Skin of body (tissue), 3 donors: Measurements from ENCODE around the gene WDR5B. TPM values are rescaled to one million over a fixed set of nuclear protein-coding genes. Genes with fewer than 3 reads are reported as not detected.
"Not testable (repeated sequence)": the region's sequence is repeated elsewhere in the genome, so short reads cannot be mapped to it uniquely, and the experiment has no call there.

Experiments used
- DNase-seq: peaks from one replicate; lab custom pipeline; 2025; lab: John Stamatoyannopoulos, UW
- small RNA-seq: library from RNA; depleted of rRNA; stranded (forward); fragments of <200 nt; gene quantifications from one replicate; pipeline ENCODE3, GENCODE V24; 2014; ENCODE audit warnings: low replicate concordance
- total RNA-seq: library from RNA; depleted of rRNA; stranded (reverse); fragments of >200 nt; gene quantifications from one replicate; pipeline ENCODE4 v1.2.3, GENCODE V29; 2014

Gene WDR5B
- total RNA-seq, 1 donor from 2014 or later = 4.4 TPM

DNA sequence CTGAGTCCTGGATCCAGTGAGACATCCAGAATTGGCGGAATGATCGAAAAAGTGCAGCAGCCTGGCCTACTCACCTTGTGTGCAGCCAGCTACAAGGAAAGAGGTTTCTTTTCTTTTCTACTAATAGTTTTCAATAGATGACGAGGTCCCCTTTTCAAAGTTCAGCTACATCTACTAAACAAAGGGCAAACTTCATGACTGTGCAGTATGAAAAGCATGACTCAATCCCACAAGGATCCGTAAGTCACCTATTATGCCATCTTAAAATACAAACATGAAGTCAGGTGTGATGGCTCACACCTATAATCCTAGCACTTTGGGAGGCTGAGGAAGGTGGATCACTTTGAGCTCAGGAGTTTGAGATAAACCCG, 49.5 kb downstream of the WDR5B start:
- no peak for DNase-seq

DNA sequence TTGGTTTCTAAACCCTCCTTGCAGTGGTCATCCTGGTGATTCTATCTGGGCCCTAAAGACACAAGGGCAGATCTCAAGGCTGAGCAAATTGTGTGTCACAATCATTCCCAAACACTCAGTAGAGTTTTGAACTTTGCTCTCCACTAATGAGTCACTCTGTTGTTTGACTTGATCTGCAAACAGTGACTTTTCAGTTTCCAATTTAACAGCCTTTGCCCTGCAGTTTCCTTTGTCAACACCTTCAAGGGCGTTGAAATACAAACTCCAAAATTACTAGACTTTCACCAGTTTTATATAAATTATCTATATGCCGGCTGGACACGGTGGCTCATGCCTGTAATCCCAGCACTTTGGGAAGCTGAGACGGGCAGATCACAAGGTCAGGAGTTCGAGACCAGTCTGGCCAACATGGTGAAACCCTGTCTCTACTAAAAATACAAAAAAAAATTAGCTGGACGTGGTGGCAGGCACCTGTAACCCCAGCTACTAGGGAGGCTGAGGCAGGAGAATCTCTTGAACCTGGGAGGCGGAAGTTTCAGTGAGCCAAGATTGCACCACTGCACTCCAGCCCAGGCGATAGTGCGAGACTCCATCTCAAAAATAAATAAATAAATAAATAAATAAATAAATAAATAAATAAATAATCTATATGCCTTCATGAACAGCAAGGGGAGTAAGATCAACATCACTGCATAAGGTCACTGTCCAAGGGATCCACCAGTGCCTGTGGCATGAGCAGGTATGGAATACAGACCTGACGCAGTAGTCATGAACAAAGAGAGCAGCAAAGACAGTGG, 50.1 kb downstream of the WDR5B start:
- DNase-seq = not testable (repeated sequence)

DNA sequence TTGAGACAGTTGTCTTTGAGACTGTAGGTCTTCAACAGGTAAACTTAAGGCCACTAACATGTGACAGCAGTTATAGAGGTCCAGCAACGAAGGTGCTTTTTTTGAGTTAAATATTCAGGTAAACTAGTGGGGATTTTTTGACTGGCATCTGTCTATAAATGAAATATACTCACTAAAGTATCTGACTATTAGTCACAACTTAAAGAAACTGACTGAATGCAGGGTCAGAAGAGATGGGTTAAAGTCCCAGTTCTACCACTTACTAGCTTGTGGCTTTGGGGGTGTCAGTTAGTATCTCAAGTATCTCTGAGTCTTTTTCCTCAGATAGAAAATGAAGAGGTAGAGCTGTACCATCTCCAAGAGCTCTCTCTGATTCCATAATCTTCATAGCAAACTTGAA, 50.8 kb downstream of the WDR5B start:
- DNase-seq = no peak

DNA sequence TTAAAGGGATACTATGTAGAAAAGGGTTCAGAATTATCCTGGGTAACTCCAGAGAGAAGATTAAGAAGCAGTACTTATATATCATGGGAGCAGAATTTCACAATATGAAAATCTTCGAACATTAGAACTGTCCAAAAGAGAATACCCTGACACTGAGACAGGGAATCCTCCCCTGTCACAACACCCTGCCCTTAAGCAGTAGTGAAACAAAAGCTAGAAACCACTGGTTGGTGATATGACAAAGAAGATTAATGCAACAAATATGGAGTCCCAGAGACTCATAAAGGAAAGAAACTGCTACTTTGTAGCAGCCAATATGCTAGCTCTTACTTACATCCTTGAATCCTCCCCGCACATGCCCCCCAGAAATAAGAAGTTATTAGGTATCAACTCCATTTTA, 51.4 kb downstream of the WDR5B start:
- DNase-seq = no peak

Small RNAs within 50 kb of the gene (small RNA-seq; reads per million reads assigned to genes)
- not detected for gene AC083798.1

Other genes starting within 250 kb of the WDR5B start
- gene CASR, start 232.4 kb downstream of the WDR5B start, total RNA-seq = not detected
- 63.8 TPM for gene CSTA, start 90.8 kb downstream of the WDR5B start, total RNA-seq
- gene MIX23, start 32.8 kb downstream of the WDR5B start, total RNA-seq = 18.9 TPM
- gene FAM162A, start 31.9 kb downstream of the WDR5B start, total RNA-seq = 20.6 TPM
- gene KPNA1, start 98.9 kb upstream of the WDR5B start, total RNA-seq = 29.4 TPM
- gene PARP9, start 148.2 kb upstream of the WDR5B start, total RNA-seq = 12.8 TPM
- 10.6 TPM for gene DTX3L, start 148.3 kb upstream of the WDR5B start, total RNA-seq
- gene PARP15, start 161.6 kb upstream of the WDR5B start, total RNA-seq = 0.99 TPM